ENCODE measurements around the gene NRG2.

Gene NRG2

DNA sequence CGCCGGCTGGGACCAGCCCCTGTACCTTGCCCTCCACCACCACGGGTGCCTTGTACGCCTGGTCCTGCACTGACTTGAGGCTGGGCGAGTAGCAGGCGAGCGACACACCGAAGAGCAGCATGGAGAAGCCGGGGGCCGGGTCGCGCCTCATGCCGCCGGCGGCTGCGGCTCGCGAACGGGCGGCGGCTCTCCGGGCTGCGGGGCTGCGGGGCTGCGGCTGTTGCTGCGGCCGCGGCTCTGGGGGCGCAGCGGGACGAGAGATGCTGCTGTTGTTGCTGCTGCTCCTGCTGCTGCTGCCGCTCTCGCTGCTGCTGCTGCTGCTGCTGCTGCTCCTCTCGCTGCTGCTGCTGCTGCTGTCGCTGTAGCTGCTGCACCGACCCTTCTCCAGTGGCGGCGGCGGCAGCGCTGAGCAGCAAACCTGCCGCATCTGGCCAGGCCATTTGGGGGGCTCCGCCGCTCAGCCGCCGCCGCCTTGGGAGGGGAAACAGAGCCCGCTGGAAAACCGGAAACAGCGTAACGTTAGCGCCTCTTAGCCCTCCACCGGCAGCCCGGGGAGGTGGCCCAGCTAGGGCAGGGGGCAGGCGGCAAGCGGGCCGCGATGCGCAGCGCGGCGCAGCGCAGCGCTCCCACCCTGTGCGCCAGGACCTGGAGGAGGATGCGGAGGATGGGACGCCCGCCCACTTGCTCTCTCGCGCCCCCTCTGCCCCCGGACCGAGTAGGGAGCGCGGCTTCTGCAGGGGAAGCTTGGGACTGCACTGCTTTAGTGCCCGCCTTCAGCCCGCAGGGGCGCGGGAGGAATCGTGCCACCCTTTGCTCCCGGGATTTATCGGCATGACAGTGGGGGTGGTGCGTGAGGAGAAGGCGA, at the start of gene NRG2:
Gene NRG2 (minus strand): TSS at position 657 of the 865 bp plus-strand sequence.
- no peak for DNase-seq (ENCODE audit: low read depth)

DNA sequence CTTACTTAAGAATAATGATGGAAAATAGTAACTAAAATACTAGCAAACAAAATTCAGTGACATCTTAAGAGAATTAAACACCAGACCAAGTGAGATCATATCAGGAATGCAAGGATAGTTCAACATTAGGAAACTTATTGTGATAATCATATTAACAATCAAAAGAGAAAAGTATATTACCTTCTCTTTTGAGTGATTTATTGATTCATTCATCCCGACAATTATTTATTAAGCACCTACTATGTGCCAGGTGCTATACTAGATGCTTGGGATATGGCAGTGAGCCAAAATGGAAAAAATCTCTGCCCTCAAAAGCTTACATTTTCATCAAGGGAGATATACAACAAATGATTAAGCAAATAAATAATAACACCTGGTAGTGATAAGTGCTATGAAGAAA, 47.2 kb upstream of the NRG2 start:
- no peak for DNase-seq (ENCODE audit: low read depth)

DNA sequence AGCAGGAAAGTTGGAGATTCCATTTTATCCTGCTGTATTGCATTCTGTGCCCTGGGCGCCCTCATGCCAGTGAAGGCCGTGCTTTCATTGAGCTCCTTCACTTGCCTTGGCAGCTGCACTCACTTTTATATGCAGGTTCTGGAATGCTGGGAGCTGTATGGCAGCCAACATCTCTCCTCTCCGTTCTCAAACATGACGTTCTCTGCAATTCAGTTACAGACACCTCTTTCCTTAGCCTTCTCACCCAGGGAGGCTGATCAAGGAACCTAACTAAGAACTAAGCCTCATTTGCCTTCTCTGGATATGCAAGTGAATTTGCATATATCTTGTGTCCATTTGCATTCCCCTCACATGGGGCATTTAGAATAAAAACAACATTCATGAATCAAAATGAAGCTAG, 41.4 kb upstream of the NRG2 start:
- no peak for DNase-seq (ENCODE audit: low read depth)

DNA sequence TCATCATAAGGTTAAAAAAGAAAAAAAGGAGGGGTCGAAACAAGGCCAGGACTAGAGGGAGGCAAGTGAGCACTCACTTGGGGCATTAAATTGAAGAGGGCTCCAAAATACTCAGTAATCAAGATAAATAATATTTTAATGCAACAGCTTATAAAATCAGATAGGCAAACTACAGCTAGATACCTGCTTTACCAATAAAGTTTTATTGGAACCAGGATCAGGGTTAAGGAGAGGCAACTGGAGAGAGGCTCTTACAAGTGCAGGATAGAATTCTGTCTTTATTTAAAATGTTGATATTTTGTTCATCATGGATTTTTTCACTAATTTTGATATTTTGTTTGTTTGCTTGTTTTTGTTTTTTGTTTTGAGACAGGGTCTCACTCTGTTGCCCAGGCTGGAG, 40.6 kb upstream of the NRG2 start:
- no peak for DNase-seq (ENCODE audit: low read depth)

DNA sequence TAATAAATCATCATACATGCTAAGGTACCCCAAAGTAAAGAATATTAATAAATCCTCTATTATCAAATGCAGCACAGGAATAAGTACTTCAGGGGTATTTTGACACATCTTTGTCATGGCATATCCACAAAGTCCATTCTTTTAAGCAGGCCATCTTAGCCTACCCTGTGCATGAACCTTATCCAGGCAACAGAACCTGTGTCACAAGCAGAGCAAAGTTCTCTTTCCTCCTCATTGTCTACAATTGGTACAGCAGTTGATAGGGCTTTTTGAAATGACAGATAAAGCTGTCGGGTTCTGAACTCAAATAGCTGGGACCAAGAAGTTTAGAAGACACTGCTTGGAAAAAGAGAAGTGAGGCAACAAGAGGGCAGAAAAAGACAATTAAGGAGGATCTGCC, 40.0 kb upstream of the NRG2 start:
- DNase-seq (ENCODE audit: low read depth): no peak

DNA sequence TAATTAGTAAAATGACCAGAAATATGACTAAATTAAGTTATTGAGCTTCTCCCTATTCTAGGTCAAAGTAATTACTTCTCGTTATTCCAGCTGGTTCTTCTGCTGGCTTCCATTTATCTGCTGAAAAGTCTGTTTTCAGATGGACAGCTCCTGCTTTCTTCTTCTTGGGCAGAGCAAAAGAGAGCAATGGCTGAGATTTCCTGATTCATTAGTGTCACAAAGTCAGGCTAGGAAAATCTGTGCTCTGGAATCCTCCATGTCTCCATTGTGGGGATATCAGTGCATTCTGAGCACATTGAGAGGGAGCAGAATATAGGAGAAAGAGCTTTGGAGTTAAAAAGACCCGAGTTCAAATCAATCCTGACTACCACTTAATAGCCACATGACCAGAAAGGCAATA, 33.7 kb upstream of the NRG2 start:
- no peak for DNase-seq (ENCODE audit: low read depth)

DNA sequence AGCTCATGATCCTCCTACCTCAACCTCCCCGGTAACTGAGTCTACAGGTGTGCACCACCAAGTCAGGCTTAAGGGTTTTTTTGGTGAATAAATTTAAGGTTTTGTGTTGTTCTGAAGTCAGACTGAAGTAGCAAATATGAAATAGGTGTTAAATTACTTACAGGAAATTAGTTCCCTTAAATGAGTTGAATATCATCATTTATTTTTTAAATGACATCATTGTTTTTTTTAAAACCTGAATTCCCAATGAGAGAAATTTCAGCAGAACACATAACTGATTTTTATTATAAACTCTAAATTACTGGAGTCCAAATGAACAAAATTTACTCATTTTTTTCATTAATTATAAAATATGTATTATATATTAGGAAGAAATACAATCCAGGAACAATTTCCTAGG, 33.0 kb upstream of the NRG2 start:
- DNase-seq (ENCODE audit: low read depth): no peak

DNA sequence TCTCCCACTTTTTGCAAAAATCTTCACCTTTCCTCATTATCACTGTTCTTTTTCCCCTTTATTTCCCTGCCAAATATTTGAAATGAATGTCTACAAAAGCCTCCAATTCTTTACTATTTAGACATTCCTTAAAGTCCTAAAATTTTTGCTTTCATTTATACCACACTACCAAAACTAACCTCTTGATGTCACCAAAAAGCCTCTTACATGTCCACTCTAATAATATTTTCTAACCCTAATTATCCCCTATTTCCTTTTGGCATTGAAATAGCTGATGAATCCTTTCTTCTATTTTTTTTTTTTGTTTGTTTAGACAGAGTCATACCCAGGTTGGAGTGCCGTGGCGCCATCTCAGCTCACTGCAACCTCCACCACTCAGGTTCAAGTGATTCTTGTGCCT, 32.3 kb upstream of the NRG2 start:
- DNase-seq (ENCODE audit: low read depth): no peak

DNA sequence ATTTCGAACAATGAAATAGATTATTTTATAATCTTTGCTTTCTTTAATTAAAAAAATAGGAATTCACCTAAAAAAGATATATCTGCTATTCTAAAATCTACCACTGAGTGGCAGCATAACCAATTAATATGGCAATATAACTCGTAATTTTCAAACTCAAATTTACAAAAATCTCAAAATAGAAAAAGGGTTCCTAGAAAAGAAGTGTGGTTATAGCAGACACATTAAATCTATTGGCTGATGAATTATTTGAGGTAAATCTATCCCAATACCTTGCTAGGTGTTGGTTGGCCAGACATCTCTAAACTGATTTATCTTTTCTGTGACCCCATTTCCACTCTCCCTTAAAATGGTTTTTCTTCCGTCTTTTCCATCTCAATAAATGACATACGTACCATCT, 30.2 kb upstream of the NRG2 start:
- no peak for DNase-seq (ENCODE audit: low read depth)

DNA sequence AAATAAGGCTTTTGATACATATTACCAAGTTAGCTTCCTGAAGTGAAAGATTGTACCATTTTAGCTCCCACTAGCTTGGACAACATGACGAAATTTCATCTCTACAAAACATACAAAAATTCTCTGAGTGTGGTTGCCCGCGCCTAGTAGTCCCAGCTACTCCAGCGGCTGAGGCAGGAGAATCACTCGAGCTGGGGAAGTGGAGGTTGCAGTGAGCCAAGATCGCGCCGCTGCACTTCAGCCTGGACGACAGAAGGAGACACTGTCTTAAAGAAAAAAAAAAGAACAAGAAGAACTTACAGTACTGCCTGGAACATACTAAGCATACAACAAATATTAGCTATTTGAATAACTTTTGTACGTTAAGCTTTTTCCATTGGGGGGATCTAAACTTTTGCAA, 29.7 kb upstream of the NRG2 start:
- no peak for DNase-seq (ENCODE audit: low read depth)

DNA sequence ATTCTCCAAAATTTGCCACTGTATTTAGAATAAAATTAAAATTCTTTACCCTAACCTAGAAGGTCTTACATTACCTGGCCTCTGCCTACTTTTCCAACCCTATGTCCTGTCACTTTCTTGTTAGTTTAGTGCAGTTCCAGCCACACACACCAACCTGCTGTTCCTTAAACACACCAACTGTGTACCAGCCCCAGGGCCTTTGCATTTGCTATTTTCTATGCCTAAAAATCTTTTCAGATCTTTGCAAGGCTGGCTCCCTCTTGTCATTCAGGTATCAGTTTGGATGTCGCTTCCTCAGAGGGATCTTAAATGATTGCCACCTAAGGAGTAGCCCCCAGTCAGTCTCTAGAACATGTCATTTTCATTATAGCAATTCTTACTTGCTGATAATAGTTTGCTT, 17.7 kb upstream of the NRG2 start:
- DNase-seq (ENCODE audit: low read depth): no peak

DNA sequence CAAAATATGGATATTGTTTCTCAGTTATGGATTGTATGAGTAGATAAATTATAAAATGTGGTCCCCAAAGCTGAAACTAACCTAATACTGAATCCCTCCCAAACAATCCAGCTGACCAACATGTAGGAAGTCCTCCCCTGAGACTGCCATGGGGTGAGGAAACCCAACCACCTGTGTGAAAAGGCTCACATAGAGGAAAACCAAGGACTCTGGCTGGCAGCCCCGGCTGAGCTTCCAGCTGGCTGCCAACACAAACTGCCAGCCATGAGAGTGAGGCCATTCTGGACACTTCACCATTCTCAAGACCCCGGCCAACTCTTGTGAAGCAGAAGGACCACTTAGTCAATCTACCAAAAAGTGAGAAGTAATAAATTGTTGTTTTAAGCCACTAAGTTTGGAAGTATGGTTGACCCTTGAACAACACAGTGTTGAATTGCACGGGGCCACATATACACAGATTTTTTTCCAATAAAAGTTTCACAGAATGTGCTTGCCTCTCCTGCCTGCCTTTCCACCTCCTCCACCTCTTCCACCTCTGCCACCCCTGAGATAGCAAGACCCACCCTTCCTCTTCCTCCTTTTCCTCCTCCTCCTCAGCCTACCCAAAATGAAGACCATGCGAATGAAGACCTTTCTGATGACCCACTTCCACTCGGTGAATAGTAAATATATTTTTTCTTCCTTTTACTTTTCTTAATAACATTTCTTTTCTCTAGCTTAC, 15.3 kb upstream of the NRG2 start:
- no peak for DNase-seq (ENCODE audit: low read depth)

DNA sequence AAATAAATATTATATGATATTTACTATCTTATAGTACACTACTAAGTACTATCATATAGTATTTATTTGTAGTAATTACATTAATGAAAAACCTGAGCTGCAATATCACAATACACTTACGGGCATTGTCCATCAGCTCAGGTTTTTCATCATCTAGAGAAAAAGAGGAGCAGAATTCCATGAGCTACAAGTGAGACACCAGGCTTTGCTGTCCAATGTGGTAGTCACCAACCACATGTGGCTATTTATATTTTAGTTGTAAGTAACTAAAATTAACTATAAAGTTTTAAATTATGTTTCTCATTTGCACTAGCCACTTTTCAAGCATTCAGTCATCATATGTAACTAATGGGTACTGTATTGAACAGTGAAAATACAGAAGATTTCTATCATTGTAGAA, 13.8 kb upstream of the NRG2 start:
- no peak for DNase-seq (ENCODE audit: low read depth)

DNA sequence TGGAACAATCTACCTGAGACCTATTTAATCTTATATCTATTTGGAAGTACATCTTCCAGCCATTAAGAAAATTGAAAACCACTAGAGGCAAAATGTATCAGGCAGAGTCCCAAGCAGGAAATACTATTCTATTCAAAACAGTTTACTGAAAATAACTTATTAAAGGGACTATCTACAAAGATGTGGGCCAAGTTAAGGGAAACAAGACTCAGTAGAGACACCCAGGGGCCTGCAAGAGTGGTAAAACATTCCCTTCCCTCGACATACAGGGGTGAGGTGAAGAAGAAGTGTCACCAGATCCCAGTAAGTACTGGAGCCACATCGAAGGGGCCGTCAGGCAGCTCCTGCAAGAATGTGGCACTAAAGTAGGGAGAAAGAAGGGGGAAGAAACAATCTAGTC, 12.1 kb upstream of the NRG2 start:
- no peak for DNase-seq (ENCODE audit: low read depth)

DNA sequence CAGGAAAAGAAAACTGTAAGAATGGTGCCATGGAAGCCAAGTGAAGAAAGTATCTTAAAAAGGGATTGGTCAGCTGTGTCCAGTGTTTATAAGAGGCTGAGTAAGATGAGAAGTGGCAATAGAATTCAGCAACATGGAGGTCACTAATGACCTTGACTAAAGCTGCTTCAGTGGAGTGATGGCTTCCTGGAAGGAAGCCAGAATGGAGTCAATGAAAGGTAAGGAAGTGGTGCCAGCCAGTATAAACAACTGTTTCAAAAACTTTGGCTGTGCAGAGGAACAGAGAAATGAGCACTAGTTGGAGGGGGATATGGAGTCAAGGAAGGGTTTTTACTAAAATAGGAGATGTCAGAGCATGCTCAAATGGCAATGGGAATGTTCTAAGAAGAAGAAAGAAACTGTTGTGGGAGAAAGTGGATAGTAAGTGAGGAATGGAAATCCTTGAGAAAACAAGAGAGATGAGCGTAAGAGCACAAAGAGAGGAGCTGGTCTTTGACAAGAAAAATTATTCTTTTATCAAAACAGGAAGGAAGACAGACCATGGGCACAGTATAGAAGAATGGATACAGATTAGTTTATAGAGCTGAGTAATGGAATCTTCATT, 11.1 kb upstream of the NRG2 start:
- DNase-seq (ENCODE audit: low read depth): no peak

DNA sequence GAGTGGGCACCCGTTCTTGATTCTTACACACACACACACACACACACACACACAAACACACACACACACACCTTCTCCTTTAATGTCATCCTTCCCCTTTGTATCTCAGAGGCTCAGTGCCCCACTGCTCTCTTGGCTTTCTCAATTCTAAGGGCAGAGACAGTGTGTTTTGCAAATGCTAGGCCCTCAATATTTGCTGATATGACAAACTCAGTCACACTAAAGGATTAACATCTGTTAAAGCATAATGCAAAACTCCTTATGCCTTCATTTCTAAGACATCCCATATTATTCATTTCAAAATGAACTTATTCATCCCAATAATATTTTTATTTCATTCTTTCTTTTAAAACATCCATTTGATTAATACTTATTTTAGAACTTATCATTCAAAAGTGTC, 8.9 kb upstream of the NRG2 start:
- no peak for DNase-seq (ENCODE audit: low read depth)

DNA sequence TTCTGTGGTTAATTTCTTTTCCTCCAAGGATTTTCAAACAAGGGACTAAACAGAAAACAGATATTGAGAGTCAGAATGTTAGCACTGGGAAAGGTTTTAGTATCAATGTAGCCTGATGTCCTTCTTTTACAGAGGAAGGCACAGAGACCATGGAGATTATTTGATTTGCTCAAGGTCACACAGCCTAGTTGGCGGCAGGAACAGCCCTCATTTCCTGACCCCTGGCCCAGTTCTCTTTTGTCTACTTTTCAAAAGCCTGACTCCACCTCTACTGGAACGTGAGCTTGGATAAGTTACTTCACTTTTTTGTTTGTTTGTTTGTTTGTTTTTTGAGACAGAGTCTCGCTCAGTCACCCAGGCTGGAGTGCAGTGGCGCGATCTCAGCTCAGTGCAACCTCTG, 6.6 kb upstream of the NRG2 start:
- no peak for DNase-seq (ENCODE audit: low read depth)

DNA sequence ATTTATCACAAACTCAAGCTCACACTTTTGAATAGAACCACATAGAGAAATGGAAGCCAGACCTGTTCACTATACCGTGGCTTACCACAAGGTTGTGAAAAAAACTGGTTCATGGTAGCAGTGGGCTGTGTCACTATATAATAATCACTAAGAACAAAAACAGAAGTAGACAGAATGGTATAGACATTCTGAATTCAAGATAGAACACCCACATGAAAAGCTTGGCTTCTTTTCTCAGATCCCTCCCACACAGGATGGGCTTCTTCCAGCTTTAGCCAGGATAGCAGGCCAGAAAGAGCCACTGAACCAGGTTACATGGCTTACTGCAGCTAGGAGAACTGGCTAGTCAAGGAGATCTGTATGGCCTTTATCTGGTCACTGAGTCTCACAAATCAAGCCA, 6.1 kb upstream of the NRG2 start:
- DNase-seq (ENCODE audit: low read depth): no peak

DNA sequence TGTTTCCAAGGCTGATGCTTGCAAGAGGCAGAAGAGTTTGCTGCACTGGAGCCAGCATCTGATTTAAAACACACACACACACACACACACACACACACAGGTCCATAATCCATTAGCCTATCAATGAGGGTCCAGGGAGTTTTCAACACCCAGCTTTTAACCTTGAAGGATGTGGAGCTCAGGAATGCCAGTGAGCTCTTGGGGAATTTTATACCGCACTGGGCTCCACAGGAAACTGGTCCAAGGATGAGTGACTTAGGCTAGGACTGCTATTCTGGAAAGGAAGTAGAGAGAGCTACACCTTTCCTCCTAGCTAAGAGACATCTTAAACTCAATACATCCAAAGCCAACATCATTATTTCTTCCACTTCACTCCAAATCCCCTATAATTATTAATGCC, 942 bp upstream of the NRG2 start:
- DNase-seq (ENCODE audit: low read depth): no peak

DNA sequence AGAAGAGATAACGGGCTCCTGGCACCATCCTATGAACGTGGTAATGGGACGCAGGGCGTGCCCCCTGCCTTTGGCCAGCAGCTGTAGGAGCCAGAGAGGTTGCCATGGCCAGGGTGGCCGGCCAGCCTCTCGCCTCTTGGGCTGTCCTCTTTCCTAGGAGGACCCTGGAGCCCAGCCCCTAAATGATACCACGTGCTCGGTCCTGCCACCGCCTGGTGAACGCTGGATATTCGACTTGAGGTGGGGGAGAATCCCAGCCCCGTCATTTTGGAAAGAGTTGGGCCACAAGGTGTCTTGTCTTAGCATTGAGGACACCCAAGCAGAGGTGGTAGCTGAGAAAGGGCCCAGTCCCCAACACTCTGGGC, 391 bp upstream of the NRG2 start:
- no peak for DNase-seq (ENCODE audit: low read depth)

DNA sequence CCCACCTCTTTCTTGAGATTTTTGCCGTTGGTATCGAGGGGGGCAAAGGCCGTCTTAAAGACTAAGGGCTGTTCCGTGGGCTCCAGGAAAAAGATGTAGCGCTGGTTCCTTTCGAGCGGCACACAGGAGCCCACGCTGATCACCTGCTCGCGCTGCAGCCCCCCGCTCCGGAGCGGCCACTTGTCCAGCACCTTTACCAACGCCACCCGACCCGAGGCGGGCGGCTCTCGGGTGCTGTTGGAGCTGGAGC, 781 bp downstream of the NRG2 start:
- no peak for DNase-seq (ENCODE audit: low read depth)

DNA sequence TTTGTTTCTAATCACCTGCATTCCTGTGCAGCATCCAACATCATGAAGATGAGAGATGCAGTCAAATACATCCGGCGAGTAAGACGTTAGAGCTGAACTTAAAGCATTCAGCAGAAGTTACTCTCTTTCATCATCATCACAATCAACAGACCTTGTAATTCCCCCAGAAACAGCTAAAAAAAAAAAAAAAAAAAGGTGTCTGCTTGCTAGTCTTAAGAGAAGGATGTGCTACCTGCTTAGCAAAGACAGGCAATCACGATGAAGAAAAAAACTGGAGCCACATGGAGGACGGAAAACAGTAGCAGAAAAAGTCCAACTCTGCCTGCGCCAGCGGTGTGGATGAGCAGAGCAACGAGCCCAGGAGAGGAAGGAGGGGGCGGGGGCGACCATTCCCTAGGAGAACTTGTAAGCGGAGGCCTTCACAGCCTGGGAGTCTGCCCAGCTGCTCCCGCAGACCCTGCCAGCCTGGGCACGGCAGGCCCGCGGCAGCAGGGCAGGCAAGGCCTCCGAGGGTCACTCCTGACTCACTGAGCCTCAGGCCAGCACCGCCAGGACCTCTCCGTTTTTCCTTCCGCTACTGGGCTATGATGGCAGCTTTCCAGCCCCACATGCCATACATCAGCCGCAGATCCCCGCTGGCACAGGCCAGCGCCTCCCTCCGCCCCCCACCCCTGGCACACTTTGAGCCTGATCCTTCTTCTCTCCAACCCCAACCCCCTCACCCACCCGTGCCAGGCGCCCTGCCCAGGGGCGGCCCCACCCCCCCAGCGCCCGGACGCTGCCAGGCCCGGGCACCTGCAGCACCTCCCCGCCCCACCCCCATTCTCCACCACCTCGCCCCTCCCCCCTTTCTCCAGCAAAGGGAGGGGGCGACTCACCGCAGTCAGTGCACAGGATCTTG, 1.4 kb downstream of the NRG2 start:
- DNase-seq (ENCODE audit: low read depth): no peak

DNA sequence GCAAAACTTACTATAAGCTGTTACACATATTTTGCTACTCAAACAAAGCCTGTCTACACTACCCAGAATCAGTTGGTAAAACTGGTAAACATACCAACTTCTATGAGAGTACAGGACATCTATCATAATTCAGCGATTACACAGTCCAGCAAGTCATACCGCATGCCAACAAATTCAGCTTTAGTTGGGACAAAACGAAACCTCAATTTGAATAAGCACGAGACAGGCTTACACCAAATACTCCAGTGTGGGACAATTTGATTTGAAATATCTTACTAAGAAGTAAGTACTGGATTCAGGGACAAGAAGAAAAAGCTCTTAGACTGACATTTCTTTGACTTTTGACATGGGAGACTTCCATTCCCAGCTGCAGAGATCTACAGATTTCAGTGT, 2.0 kb downstream of the NRG2 start:
- no peak for DNase-seq (ENCODE audit: low read depth)

Measured in GM04503 (cell line).